ES-I3 (cell line): ENCODE results near the gene PI4K2A.

ENCODE experiments used
- H3K36me3 ChIP-seq: 2 replicates; pipeline ENCODE4 v1.6.1; 2013; ENCODE audit warnings: mild to moderate bottlenecking, low read length, control low read depth, moderate library complexity; ENCODE audit not compliant: insufficient read depth
- H3K4me1 ChIP-seq: 2 replicates; pipeline ENCODE4 v1.6.1; 2013; ENCODE audit warnings: mild to moderate bottlenecking, control low read depth, low read length; ENCODE audit not compliant: insufficient read depth
- H3K9ac ChIP-seq: 2 replicates; pipeline ENCODE4 v1.6.1; 2013; ENCODE audit warnings: low read depth, mild to moderate bottlenecking, low read length, moderate library complexity
- H3K9me3 ChIP-seq: 2 replicates; pipeline ENCODE4 v1.6.1; 2013; ENCODE audit warnings: mild to moderate bottlenecking, low read length, moderate library complexity; ENCODE audit not compliant: control insufficient read depth, insufficient read depth

Gene PI4K2A

GRCh38 chr10:97714401-97715258 is 74.2 kb downstream of the PI4K2A start:
- Histone ChIP-seq H3K9ac (peak overlapping the region; percentile 88), H3K4me1 (peaks cover 28% of the 10 kb centered on the region), H3K9me3 (no peaks in the 10 kb centered on the region), H3K36me3 (no peaks in the 10 kb centered on the region)

- Histone ChIP-seq H3K36me3 (no peaks in the 10 kb centered on the region), H3K9ac (peak overlapping the region; percentile 88), H3K4me1 (peaks cover 28% of the 10 kb centered on the region), H3K9me3 (no peaks in the 10 kb centered on the region)
Observed at GRCh38 chr10:97715259-97715874, 74.9 kb downstream of the PI4K2A start.

- Histone ChIP-seq H3K9me3 (no peaks in the 10 kb centered on the region), H3K4me1 (peaks cover 28% of the 10 kb centered on the region), H3K9ac (no peak overlapping the region), H3K36me3 (no peaks in the 10 kb centered on the region)
Observed at GRCh38 chr10:97717627-97718026, 77.2 kb downstream of the PI4K2A start.

- Histone ChIP-seq H3K9me3 (no peaks in the 10 kb centered on the region), H3K4me1 (peaks cover 24% of the 10 kb centered on the region), H3K9ac (no peak overlapping the region), H3K36me3 (no peaks in the 10 kb centered on the region)
Observed at GRCh38 chr10:97718178-97718577, 77.7 kb downstream of the PI4K2A start.

GRCh38 chr10:97718659-97719142 is 78.2 kb downstream of the PI4K2A start:
- Histone ChIP-seq H3K9ac (no peak overlapping the region), H3K4me1 (peaks cover 24% of the 10 kb centered on the region), H3K9me3 (no peaks in the 10 kb centered on the region), H3K36me3 (no peaks in the 10 kb centered on the region)

- Histone ChIP-seq H3K9ac (no peak overlapping the region), H3K9me3 (no peaks in the 10 kb centered on the region), H3K36me3 (no peaks in the 10 kb centered on the region), H3K4me1 (peaks cover 24% of the 10 kb centered on the region)
Observed at GRCh38 chr10:97719602-97720001, 79.1 kb downstream of the PI4K2A start.

GRCh38 chr10:97721871-97722780 is 81.7 kb downstream of the PI4K2A start:
- Histone ChIP-seq H3K9ac (no peak overlapping the region), H3K4me1 (peaks cover 14% of the 10 kb centered on the region), H3K9me3 (no peaks in the 10 kb centered on the region), H3K36me3 (no peaks in the 10 kb centered on the region)

GRCh38 chr10:97723001-97723400 is 82.5 kb downstream of the PI4K2A start:
- H3K4me1 ChIP-seq, result peaks cover 14% of the 10 kb centered on the region
- H3K9ac ChIP-seq, result no peak overlapping the region
- H3K9me3 ChIP-seq, result no peaks in the 10 kb centered on the region
- H3K36me3 ChIP-seq, result no peaks in the 10 kb centered on the region

GRCh38 chr10:97724341-97724941 is 84.0 kb downstream of the PI4K2A start:
- peaks cover 2% of the 10 kb centered on the region; the same call in 1 of the 2 replicates for H3K4me1 ChIP-seq
- H3K36me3 ChIP-seq, result no peaks in the 10 kb centered on the region
- no peaks in the 10 kb centered on the region for H3K9me3 ChIP-seq
- H3K9ac ChIP-seq, result no peak overlapping the region
